ENCODE results near the gene CSGALNACT2.

The CSGALNACT2 gene

GRCh38 chr10:43225004-43225786 lies 87.0 kb downstream of the CSGALNACT2 start:
- in situ Hi-C loops (cut with HindIII; ENCODE audit: low sequenced_read_pairs) = no loop called here

DNA sequence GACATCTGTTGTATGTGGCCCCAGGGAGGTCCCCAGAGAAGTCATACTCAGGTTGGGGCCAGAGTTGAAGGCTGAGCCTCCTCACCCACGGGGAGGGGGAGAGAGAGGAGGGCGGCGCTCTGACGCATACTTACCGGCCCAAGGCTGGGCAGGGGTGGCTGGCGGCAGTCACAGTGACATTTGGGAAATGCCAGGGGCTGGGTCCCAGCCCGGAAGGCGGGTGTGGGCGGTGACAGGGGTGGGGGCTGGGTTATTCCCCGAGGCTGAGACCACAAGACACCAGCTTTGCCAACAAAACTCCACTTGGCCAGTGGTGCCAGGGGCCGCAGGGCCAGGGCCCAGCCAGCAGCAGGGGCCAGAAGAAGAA lies 87.5 kb downstream of the CSGALNACT2 start:
- in situ Hi-C loops (cut with HindIII; ENCODE audit: low sequenced_read_pairs) = no loop called here

- in situ Hi-C loops (cut with HindIII; ENCODE audit: low sequenced_read_pairs) = no loop called here
Measured at GRCh38 chr10:43226441-43226840, 88.2 kb downstream of the CSGALNACT2 start.

DNA sequence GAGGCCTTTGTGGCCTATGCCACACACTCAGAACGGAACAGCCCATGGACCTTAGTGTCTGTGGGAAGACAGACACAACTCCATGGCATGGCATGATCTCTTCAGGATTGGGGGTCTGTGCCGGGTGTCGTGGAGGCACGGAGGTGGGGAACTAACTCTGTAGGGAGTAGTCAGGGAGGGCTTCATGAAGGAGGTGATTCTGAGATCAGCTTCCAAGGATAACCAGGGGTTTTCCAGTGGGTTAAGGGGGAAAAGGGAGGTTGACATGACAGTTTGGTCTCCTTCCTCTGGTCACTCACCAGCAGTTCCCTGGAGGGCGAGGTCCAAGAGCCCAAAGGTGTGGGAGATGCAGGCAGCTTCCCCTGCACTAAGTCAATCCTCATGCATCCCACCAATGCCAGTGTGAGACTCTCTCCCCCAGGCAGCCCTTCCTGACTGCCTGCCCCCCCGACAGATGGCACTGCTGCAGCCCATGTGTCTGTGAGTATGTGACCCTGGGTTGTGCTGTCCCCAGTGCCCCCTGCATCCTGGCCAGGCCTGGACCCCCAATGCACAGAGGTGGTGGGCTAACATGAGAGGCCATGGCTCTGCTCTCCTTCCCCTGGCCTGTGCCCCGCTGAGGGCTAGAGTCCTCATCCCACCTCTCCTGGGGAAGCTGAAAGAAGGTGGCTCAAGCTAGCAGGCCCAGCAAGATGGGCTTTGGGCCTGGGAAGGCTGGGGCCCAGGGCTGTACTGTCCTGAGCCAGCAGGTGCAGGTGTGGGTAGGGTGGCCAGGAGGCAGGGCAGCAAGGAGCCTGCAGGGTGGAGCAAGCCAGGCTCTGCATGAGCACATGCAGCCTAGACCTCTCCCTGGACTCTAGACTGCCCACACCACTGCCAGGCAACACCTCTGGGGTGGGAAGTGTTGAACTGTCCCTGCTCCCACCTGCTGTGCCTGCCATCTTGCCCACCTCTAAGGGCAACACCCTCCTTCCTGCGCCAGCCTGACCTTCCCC lies 88.9 kb downstream of the CSGALNACT2 start:
- in situ Hi-C loops (cut with HindIII; ENCODE audit: low sequenced_read_pairs) = no loop called here

DNA sequence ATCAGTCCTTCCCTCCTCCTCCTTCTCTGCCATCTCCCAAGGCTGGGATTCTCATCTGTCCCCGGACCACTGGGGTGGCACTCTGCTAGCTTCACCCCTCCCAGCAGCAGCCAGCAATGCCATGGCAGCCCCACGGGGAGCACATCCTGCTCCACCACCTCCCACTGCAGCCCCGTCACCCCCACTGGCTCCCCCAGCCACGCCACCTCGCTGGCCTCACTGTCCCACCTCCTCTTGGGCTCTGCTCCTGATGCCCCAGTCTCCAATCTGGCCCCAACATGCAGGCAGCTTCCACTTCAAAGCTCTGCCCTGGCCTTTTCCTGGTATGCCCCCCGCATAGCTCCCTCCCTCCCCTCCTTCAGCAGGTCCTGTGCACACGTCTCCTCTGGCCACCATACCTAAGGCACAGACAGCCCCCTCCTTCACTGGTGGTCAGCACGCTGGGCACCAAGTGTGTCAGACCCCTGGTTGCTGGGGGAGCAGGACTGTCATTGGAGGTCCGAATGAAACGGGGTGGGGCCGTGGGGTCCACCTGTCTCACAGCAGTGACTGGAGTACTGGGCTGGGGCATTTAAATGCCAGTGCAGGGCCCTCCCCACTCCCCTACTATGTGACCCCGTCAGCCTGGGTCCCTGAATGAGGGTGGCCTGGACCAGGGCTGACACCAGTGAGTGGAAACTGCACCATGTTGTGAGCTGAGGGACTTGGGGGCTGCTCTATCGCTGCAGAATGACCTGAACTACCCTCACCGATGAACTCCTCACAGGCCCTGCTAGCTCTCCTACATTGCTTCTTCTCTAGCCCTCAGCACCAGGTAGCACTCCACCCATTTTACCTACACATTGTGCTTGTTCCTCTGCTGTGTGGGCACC lies 89.9 kb downstream of the CSGALNACT2 start:
- in situ Hi-C loops (cut with HindIII; ENCODE audit: low sequenced_read_pairs) = no loop called here

DNA sequence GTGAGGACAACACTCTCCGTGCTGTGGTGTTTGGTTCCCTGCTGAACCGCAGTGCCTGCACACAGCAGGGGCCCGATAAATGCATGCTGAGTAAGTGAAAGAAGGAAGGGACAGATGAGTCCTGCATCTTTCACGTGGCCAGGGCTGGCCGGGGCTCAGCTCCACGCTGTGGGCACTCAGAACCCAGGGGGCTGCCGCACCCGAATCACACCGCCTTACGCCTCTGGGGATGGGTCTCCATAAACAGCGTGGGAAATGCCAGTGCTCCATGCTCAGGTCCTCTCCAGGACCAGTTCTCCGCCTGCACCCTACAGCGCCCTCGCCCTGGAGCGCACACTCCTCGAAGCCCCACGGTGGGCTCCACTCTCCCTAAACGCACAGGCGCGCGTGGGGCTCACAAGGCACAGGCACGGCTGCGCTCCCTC lies 90.5 kb downstream of the CSGALNACT2 start:
- in situ Hi-C loops (cut with HindIII; ENCODE audit: low sequenced_read_pairs) = no loop called here

DNA sequence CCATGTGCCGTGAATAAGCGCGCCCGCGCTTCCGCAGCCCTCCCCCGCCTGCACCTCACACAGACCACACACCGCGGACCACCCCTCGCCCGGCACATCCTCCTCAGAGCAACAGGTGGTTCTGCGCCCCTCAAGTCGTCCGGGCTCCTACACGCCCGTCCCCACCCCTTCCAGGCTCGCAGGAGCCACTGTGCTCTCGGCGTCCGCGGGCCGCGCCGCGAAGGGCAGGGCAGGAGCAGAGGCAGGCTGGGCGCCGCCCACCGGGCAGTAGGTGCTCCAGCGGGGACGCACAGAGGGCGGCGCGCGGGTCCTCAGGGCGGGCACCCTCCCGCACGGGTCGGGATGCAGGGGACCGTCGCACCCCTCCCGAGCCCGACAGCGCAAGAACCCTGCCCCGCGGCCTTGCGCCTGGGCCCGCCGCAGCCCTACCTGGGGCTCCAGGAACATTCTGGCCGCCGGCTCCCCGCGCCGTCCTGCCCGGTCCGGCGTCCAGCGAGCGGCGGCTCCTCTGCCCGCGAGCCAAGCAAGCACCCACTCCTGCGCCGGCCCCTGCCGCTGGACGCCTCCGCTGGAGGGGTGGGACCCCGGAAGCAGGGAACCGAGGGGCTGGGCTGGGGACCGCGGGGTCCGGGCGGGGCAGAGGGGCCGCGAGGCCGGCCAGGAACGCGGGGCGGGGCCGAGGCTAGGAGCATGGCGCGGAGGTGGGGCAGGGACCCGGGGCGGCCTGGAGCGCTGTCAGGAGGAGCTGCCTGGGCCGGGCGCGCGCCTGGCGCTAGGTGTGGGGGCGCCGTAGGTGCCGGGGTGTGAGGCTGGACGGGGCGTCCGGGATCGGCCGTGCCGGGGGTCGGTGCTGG lies 91.2 kb downstream of the CSGALNACT2 start:
- in situ Hi-C loops (cut with HindIII; ENCODE audit: low sequenced_read_pairs) = no loop called here

- in situ Hi-C loops (cut with HindIII; ENCODE audit: low sequenced_read_pairs) = no loop called here
Measured at GRCh38 chr10:43230101-43230908, 92.1 kb downstream of the CSGALNACT2 start.

DNA sequence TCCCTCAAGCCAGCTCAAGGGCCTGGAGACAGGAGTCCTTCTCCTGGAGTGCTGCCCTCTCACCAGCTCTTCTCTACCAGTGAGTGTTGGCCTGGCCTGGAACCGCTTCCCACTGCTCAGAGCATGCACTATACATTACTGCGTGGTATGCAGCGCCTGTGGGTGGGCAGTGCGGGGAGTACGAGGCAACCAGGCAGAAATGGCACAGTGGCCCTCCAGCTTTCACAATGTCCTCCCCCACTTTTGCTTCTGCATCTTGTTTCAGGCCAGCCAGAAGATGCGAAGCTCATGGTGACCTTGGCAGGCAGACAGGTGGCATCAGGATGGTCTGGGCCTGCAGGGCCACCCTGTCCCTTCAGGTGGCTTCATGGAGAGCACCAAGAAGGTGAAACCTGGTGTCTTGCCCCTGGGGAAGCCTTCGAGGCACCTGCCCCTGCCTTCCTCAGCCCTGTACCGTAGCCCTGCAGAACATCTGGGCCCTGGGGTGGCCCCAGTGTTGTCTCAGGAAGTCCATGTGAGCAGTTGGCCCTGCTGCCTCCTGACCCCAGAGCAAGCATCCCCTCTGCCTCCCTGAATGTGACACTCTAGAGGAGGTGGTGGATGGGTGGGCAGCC lies 92.8 kb downstream of the CSGALNACT2 start:
- in situ Hi-C loops (cut with HindIII; ENCODE audit: low sequenced_read_pairs) = no loop called here

GRCh38 chr10:43231523-43232078 lies 93.4 kb downstream of the CSGALNACT2 start:
- in situ Hi-C loops (cut with HindIII; ENCODE audit: low sequenced_read_pairs) = no loop called here

DNA sequence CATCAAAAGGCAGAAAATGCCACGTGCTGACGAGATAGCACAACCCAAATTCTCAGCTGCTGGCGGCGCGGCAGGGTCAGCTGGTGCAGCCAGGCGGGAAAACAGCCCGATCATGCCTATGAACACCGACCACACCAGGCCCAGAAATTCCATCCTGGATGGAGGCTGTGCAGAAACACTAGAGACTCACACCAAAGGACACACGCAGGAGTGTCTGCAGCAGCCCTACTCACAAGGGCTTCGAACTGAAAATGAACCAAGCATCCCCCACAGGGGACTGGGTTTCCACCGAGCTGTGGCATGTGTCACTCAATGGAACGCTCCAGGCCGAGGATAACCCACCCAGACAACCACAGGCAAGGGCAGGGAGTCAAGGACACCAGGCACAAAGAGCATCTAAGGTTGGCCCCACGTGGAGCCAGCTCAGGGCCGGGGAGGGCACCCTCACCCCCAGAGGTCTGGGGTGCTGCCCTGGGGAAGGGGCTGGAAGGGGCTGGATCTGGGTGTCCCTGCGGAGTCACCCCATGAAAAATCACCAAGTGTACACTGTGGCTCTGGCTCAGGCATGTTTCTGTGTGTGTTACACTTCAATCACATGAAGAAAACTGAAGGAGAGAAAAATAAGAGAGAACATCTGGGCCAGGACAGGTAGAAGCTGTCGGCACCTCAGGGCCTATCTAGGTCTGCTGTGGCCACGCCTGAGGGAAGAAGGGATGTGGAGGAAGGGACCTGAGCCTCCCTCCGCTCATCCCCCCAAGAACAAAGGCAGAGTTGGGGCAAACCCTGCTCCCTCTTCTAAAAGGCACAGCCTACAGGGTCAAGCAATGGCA lies 95.6 kb downstream of the CSGALNACT2 start:
- in situ Hi-C loops (cut with HindIII; ENCODE audit: low sequenced_read_pairs) = no loop called here

DNA sequence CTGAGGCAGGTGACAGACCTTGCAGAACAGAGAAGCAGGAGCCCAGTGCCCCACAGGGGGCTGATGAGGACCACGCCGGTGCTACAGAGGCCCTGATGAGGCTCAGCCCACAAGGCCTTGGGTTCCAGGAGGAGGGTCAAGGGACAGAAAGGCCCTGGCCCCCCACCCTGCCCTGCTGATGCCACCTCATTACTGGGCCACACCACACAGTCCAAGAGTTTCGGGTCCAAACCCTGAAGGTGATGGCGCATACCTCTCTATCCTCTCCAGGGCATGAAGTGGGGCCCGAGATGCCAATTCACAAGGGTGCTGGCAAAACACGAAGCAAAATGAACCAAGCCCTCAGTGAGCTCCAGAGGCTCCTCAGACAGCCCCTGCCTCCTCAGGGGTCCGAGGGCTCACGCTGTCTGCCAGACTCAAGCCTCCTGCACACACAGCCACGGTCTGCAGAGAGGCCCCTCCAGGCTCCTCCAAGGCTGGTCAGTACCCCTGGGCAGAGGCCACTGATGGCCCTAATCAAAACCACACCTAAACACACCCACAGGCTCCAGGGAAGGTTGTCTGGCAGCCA lies 96.3 kb downstream of the CSGALNACT2 start:
- in situ Hi-C loops (cut with HindIII; ENCODE audit: low sequenced_read_pairs) = loop anchor here (5.0 kb wide), 1 partner anchor 53 kb away; no protein-coding TSS in a partner anchor
